H7 (cell line): ENCODE measurements around the gene TRIO. TPM values are rescaled to one million over a fixed set of nuclear protein-coding genes. Genes with fewer than 3 reads are reported as not detected.

Experiments
- DNase-seq: peaks from one replicate; pipeline ENCODE4 v3.0.0; 2012
- H3K27me3 ChIP-seq: 2 replicates; pipeline ENCODE4 v1.6.0; 2011; ENCODE audit warnings: mild to moderate bottlenecking, low read length; ENCODE audit not compliant: control insufficient read depth, insufficient read depth
- H3K36me3 ChIP-seq: replicated peaks from 2 replicates; pipeline ENCODE4 v1.5.1; 2011; ENCODE audit warnings: low read length; ENCODE audit not compliant: control insufficient read depth, insufficient read depth
- H3K4me3 ChIP-seq: 2 replicates; pipeline ENCODE4 v1.5.1; 2011; ENCODE audit warnings: low read depth, mild to moderate bottlenecking, control low read depth, low read length, moderate library complexity; ENCODE audit not compliant: insufficient read depth
- total RNA-seq: library from RNA; depleted of rRNA; stranded (reverse); fragments of >200 nt; shearing (Covaris generic); gene quantifications from 2 replicates; pipeline ENCODE4 v1.2.3, GENCODE V29; 2014

TRIO gene
- total RNA-seq, 1 experiment from 2014 or later = 39.7 TPM

GRCh38 chr5:14228219-14228618 is 85.1 kb downstream of the TRIO start:
- DNase-seq = no peak

GRCh38 chr5:14229181-14229580 is 86.0 kb downstream of the TRIO start:
- no peak for DNase-seq
- Histone ChIP-seq H3K27me3 (no peaks in the 10 kb centered on the region), H3K4me3 (no peak overlapping the region), H3K36me3 (no peaks in the 10 kb centered on the region)

More at GRCh38 chr5:14228219-14228618, 85.1 kb downstream of the TRIO start:
- Histone ChIP-seq H3K36me3 (no peaks in the 10 kb centered on the region), H3K27me3 (no peaks in the 10 kb centered on the region), H3K4me3 (no peak overlapping the region)

- no peak for DNase-seq
- no peaks in the 10 kb centered on the region for H3K36me3 ChIP-seq
- no peak overlapping the region for H3K4me3 ChIP-seq
- no peaks in the 10 kb centered on the region for H3K27me3 ChIP-seq
These were observed 86.6 kb downstream of the TRIO start for GRCh38 chr5:14229734-14230133.

- Histone ChIP-seq H3K27me3 (no peaks in the 10 kb centered on the region), H3K36me3 (no peaks in the 10 kb centered on the region), H3K4me3 (no peak overlapping the region)
- DNase-seq = no peak
These were observed 88.0 kb downstream of the TRIO start for GRCh38 chr5:14231156-14231555.

GRCh38 chr5:14231890-14232289 is 88.7 kb downstream of the TRIO start:
- DNase-seq = no peak
- Histone ChIP-seq H3K36me3 (no peaks in the 10 kb centered on the region), H3K4me3 (no peak overlapping the region), H3K27me3 (no peaks in the 10 kb centered on the region)

GRCh38 chr5:14234204-14234603 is 91.1 kb downstream of the TRIO start:
- no peak for DNase-seq
- no peak overlapping the region for H3K4me3 ChIP-seq
- H3K36me3 ChIP-seq = no peaks in the 10 kb centered on the region
- H3K27me3 ChIP-seq = no peaks in the 10 kb centered on the region

- Histone ChIP-seq H3K27me3 (no peaks in the 10 kb centered on the region), H3K4me3 (no peak overlapping the region), H3K36me3 (no peaks in the 10 kb centered on the region)
- DNase-seq = no peak
These were observed 92.7 kb downstream of the TRIO start for GRCh38 chr5:14235872-14236271.

- DNase-seq = peak; percentile 65
- Histone ChIP-seq H3K36me3 (no peaks in the 10 kb centered on the region), H3K4me3 (no peak overlapping the region)
These were observed 93.6 kb downstream of the TRIO start for GRCh38 chr5:14236757-14237156.

GRCh38 chr5:14237317-14238086 is 94.4 kb downstream of the TRIO start:
- H3K27me3 ChIP-seq = no peaks in the 10 kb centered on the region
- DNase-seq = no peak
- no peak overlapping the region for H3K4me3 ChIP-seq
- H3K36me3 ChIP-seq = no peaks in the 10 kb centered on the region

More at GRCh38 chr5:14236757-14237156, 93.6 kb downstream of the TRIO start:
- H3K27me3 ChIP-seq = no peaks in the 10 kb centered on the region

GRCh38 chr5:14238272-14238671 is 95.1 kb downstream of the TRIO start:
- Histone ChIP-seq H3K4me3 (no peak overlapping the region), H3K27me3 (no peaks in the 10 kb centered on the region), H3K36me3 (no peaks in the 10 kb centered on the region)
- DNase-seq = no peak

GRCh38 chr5:14239404-14239803 is 96.3 kb downstream of the TRIO start:
- H3K4me3 ChIP-seq = no peak overlapping the region
- H3K36me3 ChIP-seq = no peaks in the 10 kb centered on the region
- no peaks in the 10 kb centered on the region for H3K27me3 ChIP-seq
- DNase-seq = no peak

- Histone ChIP-seq H3K4me3 (no peak overlapping the region), H3K27me3 (no peaks in the 10 kb centered on the region), H3K36me3 (no peaks in the 10 kb centered on the region)
- no peak for DNase-seq
These were observed 96.8 kb downstream of the TRIO start for GRCh38 chr5:14239951-14240350.

GRCh38 chr5:14240359-14240758 is 97.2 kb downstream of the TRIO start:
- H3K4me3 ChIP-seq = no peak overlapping the region
- H3K36me3 ChIP-seq = no peaks in the 10 kb centered on the region
- no peaks in the 10 kb centered on the region for H3K27me3 ChIP-seq
- DNase-seq = no peak

- DNase-seq = no peak
- H3K36me3 ChIP-seq = no peaks in the 10 kb centered on the region
- no peak overlapping the region for H3K4me3 ChIP-seq
- H3K27me3 ChIP-seq = no peaks in the 10 kb centered on the region
These were observed 98.0 kb downstream of the TRIO start for GRCh38 chr5:14241141-14241540.

GRCh38 chr5:14242447-14242846 is 99.3 kb downstream of the TRIO start:
- no peak for DNase-seq
- no peaks in the 10 kb centered on the region for H3K36me3 ChIP-seq
- no peaks in the 10 kb centered on the region for H3K27me3 ChIP-seq
- H3K4me3 ChIP-seq = no peak overlapping the region
